Activated CD4-positive, alpha-beta memory T cell treated with anti-CD3 and anti-CD28 coated beads for 36 hours (primary cell): ENCODE measurements around the gene ATP2B3. TPM values are rescaled to one million over a fixed set of nuclear protein-coding genes. Genes with fewer than 3 reads are reported as not detected.
A peak's percentile ranks its signal among the peaks of the same experiment; 100 is the strongest.

ENCODE experiments used
- CTCF ChIA-PET: fragments of 350-600 bp; sonication (Branson Sonifier 250); formaldehyde crosslinking; loops from one replicate; lab custom pipeline; 2021; ENCODE audit warnings: antibody characterized with exemption, inconsistent platforms; lab: Charles Lee
- POLR2A ChIA-PET: fragments of 350-600 bp; sonication (Branson Sonifier 250); formaldehyde crosslinking; loops from one replicate; lab custom pipeline; 2021; ENCODE audit warnings: antibody characterized with exemption; lab: Charles Lee
- DNase-seq: peaks from one replicate; pipeline ENCODE4 v3.0.0-alpha.2; 2020
- H3K27ac Mint-ChIP-seq: one replicate; pipeline ENCODE4 v1.8.0; 2021; ENCODE audit warnings: mixed read lengths
- H3K27me3 Mint-ChIP-seq: one replicate; pipeline ENCODE4 v1.8.0; 2021; ENCODE audit warnings: mixed read lengths
- H3K36me3 Mint-ChIP-seq: one replicate; pipeline ENCODE4 v1.8.0; 2021; ENCODE audit warnings: mixed read lengths
- H3K4me1 Mint-ChIP-seq: one replicate; pipeline ENCODE4 v1.8.0; 2021; ENCODE audit warnings: low read depth, mixed read lengths
- H3K4me3 Mint-ChIP-seq: one replicate; pipeline ENCODE4 v1.8.0; 2021; ENCODE audit warnings: mild to moderate bottlenecking, mixed read lengths
- H3K9me3 Mint-ChIP-seq: one replicate; pipeline ENCODE4 v1.8.0; 2021; ENCODE audit warnings: mixed read lengths
- intact Hi-C: fragments of 100-400 bp; cut with micrococcal nuclease; formaldehyde crosslinking; loops from one replicate; pipeline ENCODE4 v1.15.1; 2023
- total RNA-seq, 2 experiments: library from RNA; stranded (reverse); gene quantifications; one replicate each; pipeline ENCODE4 v1.2.3, GENCODE V29; 2021

Gene ATP2B3
- total RNA-seq, 2 experiments from 2014 or later, result not detected

DNA sequence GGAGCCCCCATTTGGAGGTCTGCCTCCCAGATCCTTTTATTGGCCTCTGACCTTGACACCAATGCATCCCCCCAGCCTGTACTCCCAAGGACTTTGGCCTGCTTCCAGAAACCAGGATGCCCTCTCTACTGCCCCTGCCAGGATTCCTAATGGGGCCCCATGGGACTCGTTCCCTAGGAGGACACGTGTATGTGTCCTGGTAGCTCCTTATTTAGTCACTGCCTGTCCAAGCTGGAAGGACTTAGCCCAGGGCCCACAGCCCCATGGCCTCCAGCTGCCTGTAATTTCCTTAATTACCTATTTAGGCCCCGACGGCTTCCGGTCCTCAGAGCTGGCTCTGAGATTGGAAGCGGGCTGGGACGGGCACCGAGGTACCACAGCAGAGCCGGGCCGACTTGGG is 9.4 kb downstream of the ATP2B3 start:
- Mint-ChIP-seq H3K9me3 (no peaks in the 10 kb centered on the region), H3K27me3 (no peaks in the 10 kb centered on the region), H3K36me3 (no peaks in the 10 kb centered on the region), H3K27ac (no peak overlapping the region), H3K4me3 (no peak overlapping the region), H3K4me1 (no peaks in the 10 kb centered on the region)
- intact Hi-C loops, result no loop called here
- ChIA-PET POLR2A (no interaction called here), CTCF (no interaction called here)
- DNase-seq, result no peak

GRCh38 chrX:153527208-153527607 is 9.8 kb downstream of the ATP2B3 start:
- Mint-ChIP-seq H3K4me1 (no peaks in the 10 kb centered on the region), H3K27ac (no peak overlapping the region), H3K4me3 (no peak overlapping the region), H3K9me3 (no peaks in the 10 kb centered on the region), H3K36me3 (no peaks in the 10 kb centered on the region), H3K27me3 (no peaks in the 10 kb centered on the region)
- CTCF ChIA-PET, result no interaction called here
- POLR2A ChIA-PET, result no interaction called here
- intact Hi-C loops, result no loop called here
- no peak for DNase-seq

DNA sequence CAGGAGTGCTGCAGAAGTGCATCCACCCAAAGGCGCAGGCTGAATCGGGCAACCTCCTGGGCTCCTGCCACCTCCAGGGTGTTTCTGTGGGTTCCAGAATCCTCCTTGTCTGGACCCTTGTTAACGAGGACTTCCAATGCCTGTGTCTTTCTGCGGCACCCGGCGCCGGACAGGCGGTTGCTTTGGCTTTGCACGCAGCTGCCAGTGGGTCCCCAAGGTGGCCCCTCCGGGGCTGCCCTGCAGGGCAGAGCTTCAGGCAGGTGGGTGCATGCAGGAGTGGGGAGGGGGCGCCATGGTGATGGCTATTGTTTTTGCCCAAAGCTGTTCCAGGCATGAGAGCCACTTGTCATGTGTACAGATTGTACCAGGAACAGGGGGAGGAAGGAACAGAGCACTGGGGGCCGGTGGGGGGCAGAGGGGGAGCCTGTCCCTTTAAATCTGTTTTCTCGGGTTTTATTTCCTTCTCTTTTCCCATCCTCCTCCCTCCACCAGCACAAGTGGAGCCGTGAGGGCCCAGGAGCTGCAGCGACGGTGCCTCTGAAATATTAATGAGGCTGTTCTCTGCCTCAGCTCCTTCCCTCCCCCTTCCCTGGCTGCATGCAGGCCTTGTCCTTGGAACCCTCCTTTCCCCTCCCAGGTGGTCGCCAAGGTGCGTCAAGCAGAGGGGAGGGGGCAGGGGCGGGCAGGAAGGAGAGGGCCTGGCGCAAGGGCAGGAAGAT is 13.1 kb downstream of the ATP2B3 start:
- H3K4me3 Mint-ChIP-seq, result no peak overlapping the region
- intact Hi-C loops, result no loop called here
- no peaks in the 10 kb centered on the region for H3K4me1 Mint-ChIP-seq
- no peak overlapping the region for H3K27ac Mint-ChIP-seq
- H3K9me3 Mint-ChIP-seq, result no peaks in the 10 kb centered on the region
- no peaks in the 10 kb centered on the region for H3K27me3 Mint-ChIP-seq
- H3K36me3 Mint-ChIP-seq, result no peaks in the 10 kb centered on the region
- DNase-seq, result no peak
- ChIA-PET POLR2A (no interaction called here), CTCF (no interaction called here)

- Mint-ChIP-seq H3K36me3 (no peaks in the 10 kb centered on the region), H3K9me3 (no peaks in the 10 kb centered on the region), H3K27me3 (no peaks in the 10 kb centered on the region), H3K27ac (no peak overlapping the region), H3K4me3 (no peak overlapping the region), H3K4me1 (no peaks in the 10 kb centered on the region)
- DNase-seq, result no peak
- ChIA-PET CTCF (no interaction called here), POLR2A (no interaction called here)
- intact Hi-C loops, result no loop called here
Observed at GRCh38 chrX:153533091-153533490, 15.6 kb downstream of the ATP2B3 start.

DNA sequence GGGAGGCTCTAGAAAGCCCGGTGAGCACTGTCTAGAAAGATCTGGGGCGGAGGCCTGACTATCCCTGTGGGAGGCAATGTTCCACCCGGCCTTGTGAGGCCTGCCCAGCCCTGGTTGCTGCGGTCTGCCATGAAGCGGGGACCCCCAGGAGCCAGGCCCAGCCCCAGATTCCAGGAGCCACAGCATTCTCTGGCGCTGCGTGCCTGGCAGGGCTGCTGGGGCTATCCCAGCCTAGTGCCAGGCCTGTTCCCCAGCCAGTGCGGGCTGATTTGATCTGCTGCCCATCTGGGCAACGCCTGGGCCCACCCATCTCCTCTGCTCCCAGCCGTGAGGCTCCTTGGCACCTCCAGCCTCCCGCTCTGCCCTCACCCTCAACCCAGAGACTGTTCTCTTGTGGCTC is 19.6 kb downstream of the ATP2B3 start:
- Mint-ChIP-seq H3K27me3 (peaks cover 2% of the 10 kb centered on the region), H3K4me3 (no peak overlapping the region), H3K4me1 (no peaks in the 10 kb centered on the region), H3K27ac (no peak overlapping the region), H3K36me3 (no peaks in the 10 kb centered on the region), H3K9me3 (no peaks in the 10 kb centered on the region)
- POLR2A ChIA-PET, result no interaction called here
- CTCF ChIA-PET, result no interaction called here
- intact Hi-C loops, result loop anchor here (5.0 kb wide), 1 partner anchor 130 kb away; no protein-coding TSS in a partner anchor
- no peak for DNase-seq

GRCh38 chrX:153537526-153538295 is 20.3 kb downstream of the ATP2B3 start:
- Mint-ChIP-seq H3K4me1 (no peaks in the 10 kb centered on the region), H3K9me3 (no peaks in the 10 kb centered on the region), H3K27me3 (peaks cover 2% of the 10 kb centered on the region), H3K4me3 (no peak overlapping the region), H3K36me3 (no peaks in the 10 kb centered on the region), H3K27ac (no peak overlapping the region)
- ChIA-PET POLR2A (interaction anchor here (0.6 kb wide), 1 partner anchor 116 kb away, joined by 3 read pairs; no protein-coding TSS in a partner anchor), CTCF (no interaction called here)
- intact Hi-C loops, result loop anchor here (5.0 kb wide), 1 partner anchor 130 kb away; no protein-coding TSS in a partner anchor
- no peak for DNase-seq

- no peak for DNase-seq
- Mint-ChIP-seq H3K4me1 (no peaks in the 10 kb centered on the region), H3K27me3 (peaks cover 2% of the 10 kb centered on the region), H3K4me3 (no peak overlapping the region), H3K36me3 (no peaks in the 10 kb centered on the region), H3K27ac (no peak overlapping the region), H3K9me3 (no peaks in the 10 kb centered on the region)
- intact Hi-C loops, result loop anchor here (5.0 kb wide), 1 partner anchor 129 kb away; no protein-coding TSS in a partner anchor
- POLR2A ChIA-PET, result no interaction called here
- CTCF ChIA-PET, result interaction anchor here (0.9 to 2.9 kb wide), 16 partner anchors 11 to 133 kb away, joined by 3 to 50 read pairs (median 5); no protein-coding TSS in a partner anchor
Observed at GRCh38 chrX:153538424-153538823, 21.0 kb downstream of the ATP2B3 start.

DNA sequence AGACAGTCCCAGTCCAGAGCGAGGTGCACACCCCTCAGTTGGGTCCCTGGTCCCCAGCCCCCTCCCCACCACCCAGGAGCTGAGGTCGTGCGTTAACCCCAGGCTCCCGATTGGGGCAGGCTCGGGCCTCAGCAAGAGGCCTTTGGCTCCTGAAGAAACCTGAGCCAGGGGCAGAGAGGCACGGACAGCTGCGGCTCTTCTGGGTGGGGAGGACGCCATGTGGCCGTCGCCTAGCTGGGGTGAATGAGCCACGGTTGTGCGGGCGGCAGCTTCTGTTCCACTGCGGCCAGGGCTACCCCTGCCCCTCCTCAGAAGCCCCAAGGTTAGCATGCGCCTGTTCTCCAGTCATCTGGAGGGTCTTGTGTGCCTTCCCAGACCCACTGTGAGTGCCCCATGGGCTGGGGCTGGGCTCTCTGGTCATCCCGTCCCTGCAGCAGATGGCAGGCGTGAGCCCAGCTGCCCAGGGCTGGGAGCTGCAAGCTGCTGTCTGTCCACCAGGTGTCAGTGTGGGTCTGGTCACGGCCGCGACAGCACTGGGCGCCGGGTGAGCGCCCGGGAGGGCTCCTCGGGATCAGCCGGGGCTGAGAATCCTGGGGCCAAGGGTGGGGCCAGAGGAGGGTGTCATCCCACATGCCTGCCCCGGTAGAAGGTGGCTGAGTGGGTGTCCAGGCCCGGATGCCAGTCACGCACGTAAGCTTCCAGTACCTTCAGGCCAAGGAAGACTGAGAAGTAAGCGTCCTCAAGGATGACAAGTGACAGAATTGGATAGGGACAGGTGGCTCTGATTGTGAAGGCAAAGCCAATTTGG is 21.9 kb downstream of the ATP2B3 start:
- intact Hi-C loops, result loop anchor here (5.0 kb wide), 1 partner anchor 128 kb away; no protein-coding TSS in a partner anchor
- DNase-seq, result peak; percentile 69
- Mint-ChIP-seq H3K27ac (no peak overlapping the region), H3K9me3 (no peaks in the 10 kb centered on the region), H3K4me1 (no peaks in the 10 kb centered on the region), H3K27me3 (peaks cover 2% of the 10 kb centered on the region), H3K4me3 (no peak overlapping the region), H3K36me3 (no peaks in the 10 kb centered on the region)
- POLR2A ChIA-PET, result no interaction called here
- CTCF ChIA-PET, result interaction anchor here (0.6 to 2.9 kb wide), 34 partner anchors 8 to 580 kb away, joined by 3 to 50 read pairs (median 5); partner anchors contain the start of genes DUSP9 and TREX2

GRCh38 chrX:153539979-153540358 is 22.5 kb downstream of the ATP2B3 start:
- Mint-ChIP-seq H3K36me3 (no peaks in the 10 kb centered on the region), H3K27me3 (peaks cover 2% of the 10 kb centered on the region), H3K4me1 (no peaks in the 10 kb centered on the region), H3K4me3 (no peak overlapping the region), H3K9me3 (no peaks in the 10 kb centered on the region), H3K27ac (no peak overlapping the region)
- CTCF ChIA-PET, result interaction anchor here (0.9 to 2.9 kb wide), 27 partner anchors 7 to 581 kb away, joined by 3 to 50 read pairs (median 5); partner anchors contain the start of gene TREX2
- intact Hi-C loops, result loop anchor here (5.0 kb wide), 1 partner anchor 127 kb away; no protein-coding TSS in a partner anchor
- POLR2A ChIA-PET, result no interaction called here
- no peak for DNase-seq

GRCh38 chrX:153544727-153545126 is 27.3 kb downstream of the ATP2B3 start:
- H3K27ac Mint-ChIP-seq, result no peak overlapping the region
- H3K27me3 Mint-ChIP-seq, result no peaks in the 10 kb centered on the region
- DNase-seq, result no peak
- no peaks in the 10 kb centered on the region for H3K4me1 Mint-ChIP-seq
- ChIA-PET CTCF (no interaction called here), POLR2A (no interaction called here)
- no peaks in the 10 kb centered on the region for H3K36me3 Mint-ChIP-seq
- intact Hi-C loops, result no loop called here
- no peak overlapping the region for H3K4me3 Mint-ChIP-seq
- no peaks in the 10 kb centered on the region for H3K9me3 Mint-ChIP-seq

GRCh38 chrX:153546386-153546785 is 28.9 kb downstream of the ATP2B3 start:
- DNase-seq, result no peak
- ChIA-PET POLR2A (no interaction called here), CTCF (interaction anchor here (1.2 kb wide), 1 partner anchor 122 kb away, joined by 3 read pairs; no protein-coding TSS in a partner anchor)
- Mint-ChIP-seq H3K4me3 (no peak overlapping the region), H3K4me1 (no peaks in the 10 kb centered on the region), H3K27me3 (no peaks in the 10 kb centered on the region), H3K27ac (no peak overlapping the region), H3K9me3 (no peaks in the 10 kb centered on the region), H3K36me3 (no peaks in the 10 kb centered on the region)
- intact Hi-C loops, result no loop called here
